ENCODE measurements around the gene GRIA3. TPM values are rescaled to one million over a fixed set of nuclear protein-coding genes. Genes with fewer than 3 reads are reported as not detected.
"Not testable (repeated sequence)": the region's sequence is repeated elsewhere in the genome, so short reads cannot be mapped to it uniquely, and the experiment has no call there.

The GRIA3 gene
- total RNA-seq, 1 experiment from 2014 or later = not detected

GRCh38 chrX:123530726-123531125 lies 346.6 kb downstream of the GRIA3 start:
- not testable (repeated sequence) for DNase-seq (ENCODE audit: low spot score)
